NCI-H1417 treated with DMSO at 0.1 percent for 48 hours (cell line): Measurements from ENCODE around the gene PRR16.

Source experiments
- DNase-seq: peaks from one replicate; lab custom pipeline; 2025; lab: John Stamatoyannopoulos, UW

Gene PRR16

GRCh38 chr5:120463006-120463680 is 957 bp upstream of the PRR16 start:
- DNase-seq = no peak

- no peak for DNase-seq
Measured at GRCh38 chr5:120464627-120465435, 731 bp downstream of the PRR16 start.

GRCh38 chr5:120465436-120465961 is 1.4 kb downstream of the PRR16 start:
- no peak for DNase-seq

- no peak for DNase-seq
Measured at GRCh38 chr5:120466341-120467006, 2.4 kb downstream of the PRR16 start.

- DNase-seq = no peak
Measured at GRCh38 chr5:120471971-120472370, 7.9 kb downstream of the PRR16 start.

GRCh38 chr5:120472911-120473310 is 8.8 kb downstream of the PRR16 start:
- DNase-seq = no peak

GRCh38 chr5:120473332-120473731 is 9.2 kb downstream of the PRR16 start:
- DNase-seq = no peak

GRCh38 chr5:120476063-120476462 is 12.0 kb downstream of the PRR16 start:
- DNase-seq = no peak

GRCh38 chr5:120479066-120479465 is 15.0 kb downstream of the PRR16 start:
- DNase-seq = no peak

- no peak for DNase-seq
Measured at GRCh38 chr5:120499876-120500563, 35.9 kb downstream of the PRR16 start.

GRCh38 chr5:120502531-120502930 is 38.4 kb downstream of the PRR16 start:
- DNase-seq = no peak

- no peak for DNase-seq
Measured at GRCh38 chr5:120503341-120503740, 39.2 kb downstream of the PRR16 start.

GRCh38 chr5:120504057-120504456 is 40.0 kb downstream of the PRR16 start:
- DNase-seq = no peak

GRCh38 chr5:120507197-120507596 is 43.1 kb downstream of the PRR16 start:
- no peak for DNase-seq

- DNase-seq = no peak
Measured at GRCh38 chr5:120507800-120508463, 43.8 kb downstream of the PRR16 start.

- DNase-seq = no peak
Measured at GRCh38 chr5:120509053-120509452, 45.0 kb downstream of the PRR16 start.

- no peak for DNase-seq
Measured at GRCh38 chr5:120510098-120510637, 46.1 kb downstream of the PRR16 start.

- no peak for DNase-seq
Measured at GRCh38 chr5:120510994-120511686, 47.0 kb downstream of the PRR16 start.

- no peak for DNase-seq
Measured at GRCh38 chr5:120512068-120512467, 48.0 kb downstream of the PRR16 start.

GRCh38 chr5:120512791-120513650 is 48.9 kb downstream of the PRR16 start:
- DNase-seq = no peak
